ENCODE measurements around the gene AFF1.

- TF ChIP-seq POLR2A (IDR thresholded peaks at IDR 0.05; ENCODE audit: low read length) (no peak), GATA1 (IDR thresholded peaks at IDR 0.05; ENCODE audit: low read depth, low read length) (no peak)
Measured at GRCh38 chr4:87100168-87100567, 165.4 kb downstream of the AFF1 start.

All from erythroblast (primary cell).